ENCODE data around the gene EFHC1. TPM values are rescaled to one million over a fixed set of nuclear protein-coding genes. Genes with fewer than 3 reads are reported as not detected.

Gene EFHC1
- total and polyA plus RNA-seq, 2 of the 13 experiments (the other 11 are each of a cell fraction or from before 2014, with no cell fraction given) = 23.4 to 29.5 TPM

GRCh38 chr6:52545406-52546119, 125.4 kb downstream of the EFHC1 start (continued):
- TF ChIP-seq, protein P1, sequence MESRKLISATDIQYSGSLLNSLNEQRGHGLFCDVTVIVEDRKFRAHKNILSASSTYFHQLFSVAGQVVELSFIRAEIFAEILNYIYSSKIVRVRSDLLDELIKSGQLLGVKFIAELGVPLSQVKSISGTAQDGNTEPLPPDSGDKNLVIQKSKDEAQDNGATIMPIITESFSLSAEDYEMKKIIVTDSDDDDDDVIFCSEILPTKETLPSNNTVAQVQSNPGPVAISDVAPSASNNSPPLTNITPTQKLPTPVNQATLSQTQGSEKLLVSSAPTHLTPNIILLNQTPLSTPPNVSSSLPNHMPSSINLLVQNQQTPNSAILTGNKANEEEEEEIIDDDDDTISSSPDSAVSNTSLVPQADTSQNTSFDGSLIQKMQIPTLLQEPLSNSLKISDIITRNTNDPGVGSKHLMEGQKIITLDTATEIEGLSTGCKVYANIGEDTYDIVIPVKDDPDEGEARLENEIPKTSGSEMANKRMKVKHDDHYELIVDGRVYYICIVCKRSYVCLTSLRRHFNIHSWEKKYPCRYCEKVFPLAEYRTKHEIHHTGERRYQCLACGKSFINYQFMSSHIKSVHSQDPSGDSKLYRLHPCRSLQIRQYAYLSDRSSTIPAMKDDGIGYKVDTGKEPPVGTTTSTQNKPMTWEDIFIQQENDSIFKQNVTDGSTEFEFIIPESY (CRISPR knock-in tag; IDR thresholded peaks at IDR 0.05) = no peak
- TF ChIP-seq HNRNPLL (IDR thresholded peaks at IDR 0.05; ENCODE audit: low read depth, low read length, poor library complexity, severe bottlenecking) (no peak), TRIM22 (IDR thresholded peaks at IDR 0.05) (no peak), CCDC6 (CRISPR knock-in tag; IDR thresholded peaks at IDR 0.05) (no peak), PCBP2 (optimal IDR thresholded peaks at IDR 0.05; ENCODE audit: low read depth, low read length, poor library complexity, severe bottlenecking) (no peak), ZBED4 (CRISPR knock-in tag; IDR thresholded peaks at IDR 0.05; ENCODE audit: borderline replicate concordance) (no peak), ZNF468 (CRISPR knock-in tag; IDR thresholded peaks at IDR 0.05) (no peak), ARID3A (IDR thresholded peaks at IDR 0.05; ENCODE audit: low read depth, low read length) (no peak), ZFP36 (IDR thresholded peaks at IDR 0.05; ENCODE audit: borderline replicate concordance, low read depth, low read length, partially characterized antibody) (no peak), ZNF136 (CRISPR knock-in tag; IDR thresholded peaks at IDR 0.05; ENCODE audit: low read depth) (no peak), ZNF138 (CRISPR knock-in tag; IDR thresholded peaks at IDR 0.05; ENCODE audit: low read depth) (no peak), ZNF572 (CRISPR knock-in tag; IDR thresholded peaks at IDR 0.05) (peak; percentile 82; the same call in 1 of the 2 replicates), ZNF451 (CRISPR knock-in tag; IDR thresholded peaks at IDR 0.05) (0 out of 2 replicates have a peak, but pooled peaks have one; percentile 15), PBX3 (CRISPR knock-in tag; IDR thresholded peaks at IDR 0.05; ENCODE audit: borderline replicate concordance) (no peak), SIN3B (IDR thresholded peaks at IDR 0.05; ENCODE audit: low read length) (no peak)
- TF ChIP-seq, protein P2, sequence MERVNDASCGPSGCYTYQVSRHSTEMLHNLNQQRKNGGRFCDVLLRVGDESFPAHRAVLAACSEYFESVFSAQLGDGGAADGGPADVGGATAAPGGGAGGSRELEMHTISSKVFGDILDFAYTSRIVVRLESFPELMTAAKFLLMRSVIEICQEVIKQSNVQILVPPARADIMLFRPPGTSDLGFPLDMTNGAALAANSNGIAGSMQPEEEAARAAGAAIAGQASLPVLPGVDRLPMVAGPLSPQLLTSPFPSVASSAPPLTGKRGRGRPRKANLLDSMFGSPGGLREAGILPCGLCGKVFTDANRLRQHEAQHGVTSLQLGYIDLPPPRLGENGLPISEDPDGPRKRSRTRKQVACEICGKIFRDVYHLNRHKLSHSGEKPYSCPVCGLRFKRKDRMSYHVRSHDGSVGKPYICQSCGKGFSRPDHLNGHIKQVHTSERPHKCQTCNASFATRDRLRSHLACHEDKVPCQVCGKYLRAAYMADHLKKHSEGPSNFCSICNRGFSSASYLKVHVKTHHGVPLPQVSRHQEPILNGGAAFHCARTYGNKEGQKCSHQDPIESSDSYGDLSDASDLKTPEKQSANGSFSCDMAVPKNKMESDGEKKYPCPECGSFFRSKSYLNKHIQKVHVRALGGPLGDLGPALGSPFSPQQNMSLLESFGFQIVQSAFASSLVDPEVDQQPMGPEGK (CRISPR knock-in tag; IDR thresholded peaks at IDR 0.05) = peak; percentile 1; the same call in 1 of the 2 replicates
